Trophoblast cell (in vitro differentiated cells and primary cell): ENCODE results near the gene MED26.
A peak's percentile ranks its signal among the peaks of the same experiment; 100 is the strongest.

Source experiments
- DNase-seq, 2 donors: peaks; one replicate each; pipeline ENCODE4 v3.0.0-alpha.2; 2016
- H2AFZ ChIP-seq: 2 replicates; pipeline ENCODE4 v1.6.1; 2013; ENCODE audit warnings: low read length, moderate library complexity, mild to moderate bottlenecking; ENCODE audit not compliant: insufficient read depth, poor library complexity
- H2AK5ac ChIP-seq: 2 replicates; pipeline ENCODE4 v1.6.1; 2013; ENCODE audit warnings: mild to moderate bottlenecking, low read length
- H2BK120ac ChIP-seq: 2 replicates; pipeline ENCODE4 v1.6.1; 2013; ENCODE audit warnings: low read length, mild to moderate bottlenecking, moderate library complexity; ENCODE audit not compliant: insufficient read depth, poor library complexity
- H2BK12ac ChIP-seq: 2 replicates; pipeline ENCODE4 v1.6.1; 2013; ENCODE audit warnings: mild to moderate bottlenecking, low read length, moderate library complexity
- H2BK5ac ChIP-seq: 2 replicates; pipeline ENCODE4 v1.6.1; 2013; ENCODE audit warnings: low read length, low read depth, moderate library complexity, mild to moderate bottlenecking; ENCODE audit not compliant: poor library complexity
- H3K14ac ChIP-seq: 2 replicates; pipeline ENCODE4 v1.6.1; 2013; ENCODE audit warnings: mild to moderate bottlenecking, low read length
- H3K18ac ChIP-seq: 2 replicates; pipeline ENCODE4 v1.6.1; 2013; ENCODE audit warnings: mild to moderate bottlenecking, low read length
- H3K23ac ChIP-seq: 2 replicates; pipeline ENCODE4 v1.6.1; 2013; ENCODE audit warnings: low read length
- H3K27ac ChIP-seq: 2 replicates; pipeline ENCODE4 v1.5.1; 2013; ENCODE audit warnings: low read depth, mild to moderate bottlenecking, inconsistent platforms, low read length, moderate library complexity
- H3K27me3 ChIP-seq: 2 replicates; pipeline ENCODE4 v1.6.1; 2013; ENCODE audit warnings: inconsistent platforms, mild to moderate bottlenecking, low read length, moderate library complexity; ENCODE audit not compliant: insufficient read depth
- H3K36me3 ChIP-seq, 2 experiments: 1 replicate in 1 of 2; 2 replicates in 1 of 2; pipeline ENCODE4 v1.6.1; 2013; ENCODE audit warnings: low read length in 2 of 2, mild to moderate bottlenecking in 2 of 2, moderate library complexity in 1 of 2; ENCODE audit not compliant: insufficient read depth in 2 of 2, control insufficient read depth in 1 of 2
- H3K4ac ChIP-seq: 2 replicates; pipeline ENCODE4 v1.6.1; 2013; ENCODE audit warnings: low read depth, mild to moderate bottlenecking, low read length, moderate library complexity
- H3K4me1 ChIP-seq, 2 experiments: 1 replicate in 1 of 2; 2 replicates in 1 of 2; pipeline ENCODE4 v1.6.1; 2013; ENCODE audit warnings: low read length in 2 of 2, mild to moderate bottlenecking in 2 of 2, moderate library complexity in 1 of 2; ENCODE audit not compliant: insufficient read depth in 2 of 2, control insufficient read depth in 1 of 2
- H3K4me2 ChIP-seq: 2 replicates; pipeline ENCODE4 v1.6.1; 2013; ENCODE audit warnings: inconsistent platforms, mild to moderate bottlenecking, low read length, moderate library complexity
- H3K4me3 ChIP-seq: 2 replicates; pipeline ENCODE4 v1.5.1; 2013; ENCODE audit warnings: mild to moderate bottlenecking, low read depth, low read length, inconsistent platforms
- H3K79me1 ChIP-seq: one replicate; pipeline ENCODE4 v1.6.1; 2013; ENCODE audit warnings: low read length
- H3K79me2 ChIP-seq: 2 replicates; pipeline ENCODE4 v1.6.1; 2013; ENCODE audit warnings: low read length, mild to moderate bottlenecking; ENCODE audit not compliant: control insufficient read depth, insufficient read depth, poor library complexity
- H3K9ac ChIP-seq: 2 replicates; pipeline ENCODE4 v1.6.1; 2013; ENCODE audit warnings: mild to moderate bottlenecking, low read length
- H3K9me3 ChIP-seq: 2 replicates; pipeline ENCODE4 v1.6.1; 2013; ENCODE audit warnings: low read depth, mild to moderate bottlenecking, control low read depth, inconsistent platforms, low read length; ENCODE audit not compliant: insufficient read depth
- H4K12ac ChIP-seq: 2 replicates; pipeline ENCODE4 v1.6.1; 2013; ENCODE audit warnings: low read depth, mild to moderate bottlenecking, low read length, moderate library complexity
- H4K8ac ChIP-seq: 2 replicates; pipeline ENCODE4 v1.6.1; 2013; ENCODE audit warnings: low read depth, mild to moderate bottlenecking, low read length, moderate library complexity
- H4K91ac ChIP-seq: one replicate; pipeline ENCODE4 v1.6.1; 2013; ENCODE audit warnings: low read depth, mild to moderate bottlenecking, low read length, moderate library complexity
- WGBS: extraction: QIAGEN DNeasy Blood & Tissue Kit; methylation state at CpG from one replicate; pipeline ENCODE4 v1.1.7; 2013; ENCODE audit warnings: missing lambda C conversion rate; ENCODE audit not compliant: insufficient read length, insufficient coverage; ENCODE audit errors: extremely low coverage; 5-methylcytosine and 5-hydroxymethylcytosine counted together

The MED26 gene

DNA sequence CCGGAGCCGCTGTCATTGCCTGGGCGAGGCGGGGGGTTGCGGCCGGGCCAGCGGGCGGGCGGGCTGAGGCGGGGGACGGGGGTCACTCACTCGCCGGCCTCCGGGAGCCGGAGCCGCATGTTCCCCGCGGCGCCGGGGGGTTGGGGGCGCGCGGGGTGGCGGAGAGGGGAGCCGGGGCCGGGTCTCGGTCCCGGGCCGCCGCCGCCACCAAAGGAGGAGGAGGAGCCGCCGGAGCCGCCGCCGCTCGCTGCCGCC is 149 bp downstream of the MED26 start:
- Histone ChIP-seq H3K18ac (peak overlapping the region; percentile 49), H2BK120ac (peak overlapping the region; percentile 41), H3K9me3 (no peaks in the 10 kb centered on the region), H3K14ac (peak overlapping the region; percentile 90), H3K4ac (peak overlapping the region; percentile 98), H3K36me3 (peaks cover 13 to 27% of the 10 kb centered on the region in 2 experiments), H2BK5ac (peak overlapping the region; percentile 34), H3K4me2 (peak overlapping the region; percentile 85), H3K79me1 (peaks cover 12% of the 10 kb centered on the region), H3K27ac (peak overlapping the region; percentile 50), H3K79me2 (peaks cover 21% of the 10 kb centered on the region), H3K27me3 (no peaks in the 10 kb centered on the region), H2AFZ (no peak overlapping the region), H3K23ac (no peak overlapping the region), H2BK12ac (no peak overlapping the region), H3K9ac (peak overlapping the region; percentile 98), H3K4me3 (peak overlapping the region; percentile 96), H4K12ac (peak overlapping the region; percentile 52), H3K4me1 (peaks cover 0 to 6% of the 10 kb centered on the region in 2 experiments), H4K8ac (peak overlapping the region; percentile 25), H4K91ac (peak overlapping the region; percentile 20), H2AK5ac (peak overlapping the region; percentile 57)
- no peak for DNase-seq
- whole genome bisulfite sequencing, result no CpG with 5 or more reads among the region's 38 CpGs

- peak overlapping the region; percentile 20 for H4K91ac ChIP-seq
- H3K79me2 ChIP-seq, result peaks cover 21% of the 10 kb centered on the region
- peaks cover 13 to 26% of the 10 kb centered on the region in 2 experiments for H3K36me3 ChIP-seq
- H3K27me3 ChIP-seq, result no peaks in the 10 kb centered on the region
- H3K18ac ChIP-seq, result peak overlapping the region; percentile 49
- no peak overlapping the region for H3K23ac ChIP-seq
- no CpG with 5 or more reads among the region's 52 CpGs for WGBS
- H3K9ac ChIP-seq, result peak overlapping the region; percentile 98
- H4K12ac ChIP-seq, result peak overlapping the region; percentile 52
- peak overlapping the region; percentile 90 for H3K14ac ChIP-seq
- H3K4me2 ChIP-seq, result peak overlapping the region; percentile 85
- H3K9me3 ChIP-seq, result no peaks in the 10 kb centered on the region
- H3K79me1 ChIP-seq, result peaks cover 12% of the 10 kb centered on the region
- no peak for DNase-seq
- peak overlapping the region; percentile 41 for H2BK120ac ChIP-seq
- H2AK5ac ChIP-seq, result peak overlapping the region; percentile 57
- peak overlapping the region; percentile 96 for H3K4me3 ChIP-seq
- no peak overlapping the region for H3K27ac ChIP-seq
- H2BK12ac ChIP-seq, result peak overlapping the region; percentile 34
- peak overlapping the region; percentile 25 for H4K8ac ChIP-seq
- H2BK5ac ChIP-seq, result peak overlapping the region; percentile 34
- peak overlapping the region; percentile 98 for H3K4ac ChIP-seq
- peak overlapping the region; percentile 50 for H2AFZ ChIP-seq
- peaks cover 0 to 6% of the 10 kb centered on the region in 2 experiments for H3K4me1 ChIP-seq
Measured at GRCh38 chr19:16627193-16627927, 644 bp downstream of the MED26 start.

DNA sequence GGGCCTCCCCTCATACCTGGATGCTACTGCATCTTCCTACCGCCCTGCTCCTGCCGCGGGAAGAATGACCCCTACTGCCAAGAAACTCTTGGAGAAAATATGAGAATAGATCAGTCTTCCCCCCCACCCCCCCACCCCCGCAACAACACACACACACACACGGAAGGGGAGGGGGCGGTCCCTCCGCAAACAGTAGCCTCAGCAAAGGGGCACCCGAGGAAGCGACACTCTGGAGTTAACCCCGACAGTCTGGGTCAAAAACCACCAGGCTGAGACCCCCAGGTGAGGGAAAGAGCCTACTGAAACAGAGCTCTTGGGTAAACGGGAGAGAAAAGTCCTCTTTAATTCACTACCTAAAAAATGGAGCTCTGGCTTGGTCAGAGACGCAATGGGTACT is 1.2 kb downstream of the MED26 start:
- Histone ChIP-seq H4K91ac (no peak overlapping the region), H2BK5ac (no peak overlapping the region), H3K18ac (no peak overlapping the region), H3K9me3 (no peaks in the 10 kb centered on the region), H3K9ac (peak overlapping the region; percentile 98), H3K36me3 (peaks cover 13 to 26% of the 10 kb centered on the region in 2 experiments), H4K12ac (no peak overlapping the region), H2AFZ (no peak overlapping the region), H3K14ac (peak overlapping the region; percentile 90), H3K79me1 (peaks cover 12% of the 10 kb centered on the region), H3K4me2 (peak overlapping the region; percentile 85), H2BK120ac (no peak overlapping the region), H2AK5ac (no peak overlapping the region), H3K79me2 (peaks cover 21% of the 10 kb centered on the region), H3K27me3 (no peaks in the 10 kb centered on the region), H3K4me3 (peak overlapping the region; percentile 96), H3K27ac (no peak overlapping the region), H3K4me1 (peaks cover 0 to 6% of the 10 kb centered on the region in 2 experiments), H3K4ac (peak overlapping the region; percentile 98), H4K8ac (no peak overlapping the region), H3K23ac (no peak overlapping the region), H2BK12ac (no peak overlapping the region)
- no peak for DNase-seq
- no CpG with 5 or more reads among the region's 12 CpGs for WGBS

- Histone ChIP-seq H3K36me3 (peaks cover 11 to 20% of the 10 kb centered on the region in 2 experiments), H3K27ac (no peak overlapping the region), H3K79me2 (peaks cover 21% of the 10 kb centered on the region), H4K12ac (no peak overlapping the region), H2AFZ (peak overlapping the region; percentile 6), H3K4ac (peak overlapping the region; percentile 89), H3K4me2 (no peak overlapping the region), H4K91ac (no peak overlapping the region), H2BK5ac (no peak overlapping the region), H3K9me3 (no peaks in the 10 kb centered on the region), H3K79me1 (peaks cover 12% of the 10 kb centered on the region), H3K4me1 (peaks cover 0 to 9% of the 10 kb centered on the region in 2 experiments), H3K18ac (no peak overlapping the region), H4K8ac (no peak overlapping the region), H2BK12ac (no peak overlapping the region), H3K27me3 (no peaks in the 10 kb centered on the region), H2AK5ac (no peak overlapping the region), H3K23ac (no peak overlapping the region), H3K9ac (no peak overlapping the region), H3K4me3 (no peak overlapping the region), H3K14ac (no peak overlapping the region), H2BK120ac (no peak overlapping the region)
- WGBS, result no CpG with 5 or more reads among the region's 16 CpGs
- DNase-seq, result peak in 1 of 2 donors; percentile 51
Measured at GRCh38 chr19:16625163-16625958, 2.6 kb downstream of the MED26 start.
